A673 (cell line): ENCODE data around the gene CCDC18. TPM values are rescaled to one million over a fixed set of nuclear protein-coding genes. Genes with fewer than 3 reads are reported as not detected.
A peak's percentile ranks its signal among the peaks of the same experiment; 100 is the strongest.

Source experiments
- Bru-seq: library from RNA; stranded (reverse); fragments of 400-500 nt; gene quantifications from one replicate; lab custom pipeline; 2021; lab: Mats Ljungman, UMichigan
- BruChase-seq, 2 experiments: library from RNA; stranded (reverse); fragments of 400-500 nt; gene quantifications; one replicate each; lab custom pipeline; 2021; lab: Mats Ljungman, UMichigan
- BruUV-seq: library from RNA; stranded (reverse); fragments of 400-500 nt; replicated peaks from 2 replicates; lab custom pipeline; 2021; lab: Mats Ljungman, UMichigan
- CTCF ChIA-PET: fragments of 300-600 bp; sonication (Branson Sonifier 250); formaldehyde crosslinking; loops from one replicate; lab custom pipeline; 2022; ENCODE audit warnings: antibody characterized with exemption; lab: Charles Lee
- POLR2A ChIA-PET: fragments of 300-600 bp; sonication (Branson Sonifier 250); formaldehyde crosslinking; loops from one replicate; lab custom pipeline; 2022; ENCODE audit warnings: antibody characterized with exemption; ENCODE audit not compliant: low non-redundant PET; lab: Charles Lee
- DNase-seq: peaks from one replicate; pipeline ENCODE4 v3.0.0-alpha.2; 2015; ENCODE audit warnings: low spot score
- H3K27ac ChIP-seq: fragments of 200-600 bp; sonication (generic); 2 replicates; pipeline ENCODE4 v1.5.1; 2016; ENCODE audit warnings: mixed run types, low read depth, mild to moderate bottlenecking, mixed read lengths, antibody characterized with exemption, low read length; ENCODE audit not compliant: poor library complexity, severe bottlenecking
- H3K27me3 ChIP-seq: fragments of 200-600 bp; sonication (generic); replicated peaks from 2 replicates; pipeline ENCODE4 v1.6.1; 2017; ENCODE audit warnings: mixed run types, low read depth, mild to moderate bottlenecking, mixed read lengths, antibody characterized with exemption, low read length; ENCODE audit not compliant: insufficient read depth, poor library complexity
- H3K36me3 ChIP-seq: fragments of 200-600 bp; sonication (generic); 2 replicates; pipeline ENCODE4 v1.6.1; 2016; ENCODE audit warnings: mixed run types, mild to moderate bottlenecking, mixed read lengths, antibody characterized with exemption, low read length; ENCODE audit not compliant: insufficient read depth, poor library complexity, severe bottlenecking
- H3K4me1 ChIP-seq: fragments of 200-600 bp; sonication (generic); 2 replicates; pipeline ENCODE4 v1.6.1; 2017; ENCODE audit warnings: mixed run types, mild to moderate bottlenecking, mixed read lengths, antibody characterized with exemption, low read length; ENCODE audit not compliant: insufficient read depth, poor library complexity, severe bottlenecking
- H3K4me3 ChIP-seq: fragments of 200-600 bp; sonication (generic); 2 replicates; pipeline ENCODE4 v1.5.1; 2016; ENCODE audit warnings: low read depth, mixed run types, mild to moderate bottlenecking, mixed read lengths, low read length; ENCODE audit not compliant: poor library complexity, severe bottlenecking
- H3K9me3 ChIP-seq: fragments of 200-600 bp; sonication (generic); 2 replicates; pipeline ENCODE4 v1.6.1; 2016; ENCODE audit warnings: mixed run types, low read depth, mild to moderate bottlenecking, mixed read lengths, antibody characterized with exemption, low read length; ENCODE audit not compliant: poor library complexity, severe bottlenecking
- EZH2 ChIP-seq: fragments of 200-600 bp; sonication (generic); IDR thresholded peaks from 2 replicates; pipeline ENCODE4 v1.6.1; 2017; ENCODE audit warnings: borderline replicate concordance, low read depth, mild to moderate bottlenecking, mixed read lengths, antibody characterized with exemption, low read length; ENCODE audit not compliant: poor library complexity, severe bottlenecking
- intact Hi-C: fragments of 100-400 bp; cut with micrococcal nuclease; formaldehyde crosslinking; loops from one replicate; pipeline ENCODE4 v1.10.0; 2022; ENCODE audit not compliant: unreplicated experiment
- long read RNA-seq: library from polyadenylated mRNA; stranded (forward); transcript quantifications from one replicate; pipeline ENCODE4 v2.0.0, GENCODE V29; 2022
- total RNA-seq: library from RNA; stranded (reverse); gene quantifications from 2 replicates; pipeline ENCODE4 v1.2.3, GENCODE V29; 2021
- TF ChIP-seq, protein P1 (sequence below): fragments of 300-800, 200-600 bp; sonication (generic); conservative IDR thresholded peaks from 2 replicates; pipeline ENCODE4 v1.5.1; 2017; ENCODE audit warnings: low read depth, mild to moderate bottlenecking, antibody characterized with exemption, low read length, moderate library complexity, mixed read lengths

CCDC18 gene, protein sequence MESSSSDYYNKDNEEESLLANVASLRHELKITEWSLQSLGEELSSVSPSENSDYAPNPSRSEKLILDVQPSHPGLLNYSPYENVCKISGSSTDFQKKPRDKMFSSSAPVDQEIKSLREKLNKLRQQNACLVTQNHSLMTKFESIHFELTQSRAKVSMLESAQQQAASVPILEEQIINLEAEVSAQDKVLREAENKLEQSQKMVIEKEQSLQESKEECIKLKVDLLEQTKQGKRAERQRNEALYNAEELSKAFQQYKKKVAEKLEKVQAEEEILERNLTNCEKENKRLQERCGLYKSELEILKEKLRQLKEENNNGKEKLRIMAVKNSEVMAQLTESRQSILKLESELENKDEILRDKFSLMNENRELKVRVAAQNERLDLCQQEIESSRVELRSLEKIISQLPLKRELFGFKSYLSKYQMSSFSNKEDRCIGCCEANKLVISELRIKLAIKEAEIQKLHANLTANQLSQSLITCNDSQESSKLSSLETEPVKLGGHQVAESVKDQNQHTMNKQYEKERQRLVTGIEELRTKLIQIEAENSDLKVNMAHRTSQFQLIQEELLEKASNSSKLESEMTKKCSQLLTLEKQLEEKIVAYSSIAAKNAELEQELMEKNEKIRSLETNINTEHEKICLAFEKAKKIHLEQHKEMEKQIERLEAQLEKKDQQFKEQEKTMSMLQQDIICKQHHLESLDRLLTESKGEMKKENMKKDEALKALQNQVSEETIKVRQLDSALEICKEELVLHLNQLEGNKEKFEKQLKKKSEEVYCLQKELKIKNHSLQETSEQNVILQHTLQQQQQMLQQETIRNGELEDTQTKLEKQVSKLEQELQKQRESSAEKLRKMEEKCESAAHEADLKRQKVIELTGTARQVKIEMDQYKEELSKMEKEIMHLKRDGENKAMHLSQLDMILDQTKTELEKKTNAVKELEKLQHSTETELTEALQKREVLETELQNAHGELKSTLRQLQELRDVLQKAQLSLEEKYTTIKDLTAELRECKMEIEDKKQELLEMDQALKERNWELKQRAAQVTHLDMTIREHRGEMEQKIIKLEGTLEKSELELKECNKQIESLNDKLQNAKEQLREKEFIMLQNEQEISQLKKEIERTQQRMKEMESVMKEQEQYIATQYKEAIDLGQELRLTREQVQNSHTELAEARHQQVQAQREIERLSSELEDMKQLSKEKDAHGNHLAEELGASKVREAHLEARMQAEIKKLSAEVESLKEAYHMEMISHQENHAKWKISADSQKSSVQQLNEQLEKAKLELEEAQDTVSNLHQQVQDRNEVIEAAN (N-terminal part only)
- total RNA-seq: 22.1 and 25.9 TPM in 2 replicates
- percentile 82 among the genes with signal in this experiment for Bru-seq, nascent RNA
- percentile 78 among the genes with signal in this experiment for BruChase-seq, experiment 1, labeled RNA remaining after a 2-hour chase
- BruChase-seq, experiment 2, labeled RNA remaining after a 6-hour chase: percentile 70 among the genes with signal in this experiment
- long read RNA-seq, full-length matches to known transcripts: 1 of 43 reads
- long read RNA-seq, partial matches to known transcripts: 13 of 43 reads
- long read RNA-seq, other reads (novel, unspliced or antisense): 29 of 43 reads

DNA sequence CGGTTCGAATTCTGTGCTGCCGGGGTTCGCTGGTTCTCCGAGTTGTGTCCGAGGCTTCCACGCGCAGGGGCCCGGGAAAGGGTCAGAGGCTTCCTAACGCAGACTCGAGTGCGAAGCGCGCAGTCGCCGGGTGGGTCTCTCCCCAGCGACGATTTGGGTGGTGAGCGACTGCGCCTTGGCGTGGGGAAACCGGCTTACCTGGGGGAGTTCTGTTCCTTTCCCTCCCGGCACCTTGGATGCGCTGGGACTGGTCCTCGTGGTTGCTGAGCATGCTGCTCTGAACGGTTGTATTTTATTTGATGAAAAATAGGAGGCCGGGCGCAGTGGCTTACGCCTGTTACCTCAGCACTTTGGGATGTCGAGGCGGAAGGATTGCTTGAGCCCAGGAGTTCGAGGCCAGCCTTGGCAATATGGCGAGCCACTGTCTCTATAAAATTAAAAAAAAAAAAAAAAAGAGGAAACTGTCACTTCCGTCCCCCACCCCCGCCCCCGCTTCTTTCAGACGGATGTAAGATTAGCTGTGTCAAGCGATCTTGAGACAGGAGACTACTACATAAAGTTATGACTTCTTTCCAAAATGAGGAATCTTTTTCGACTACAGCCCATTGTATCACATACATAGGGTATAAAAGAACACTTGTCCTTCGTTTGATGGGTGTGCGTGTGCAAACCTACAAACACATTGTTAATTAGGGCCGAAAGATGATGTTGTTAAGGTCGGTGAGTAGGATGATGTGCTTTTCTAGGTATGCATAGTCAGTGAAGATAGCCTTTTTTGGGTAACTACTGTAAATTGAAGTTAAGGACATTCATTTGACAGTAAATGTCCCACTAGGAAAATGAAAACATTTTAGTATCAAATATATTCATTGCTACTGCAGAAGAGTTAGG is at the start of gene CCDC18:
Gene CCDC18 (plus strand): TSS at position 2 of the 891 bp plus-strand sequence. CDS start 2,638 bp downstream, outside the sequence.
- TSS peak; percentile 52 for BruUV-seq
- CTCF ChIA-PET: no interaction called here
- intact Hi-C loops: loop anchor here (2.0 kb wide), 1 partner anchor 100 kb away; no protein-coding TSS in a partner anchor
- DNase-seq: peak; percentile 77
- Histone ChIP-seq H3K36me3 (peaks cover 6% of the 10 kb centered on the region), H3K27me3 (no peaks in the 10 kb centered on the region), H3K4me3 (peak within 1 kb of the TSS; percentile 76), H3K27ac (peak within 1 kb of the TSS; percentile 93), H3K4me1 (peaks cover 33% of the 10 kb centered on the region), H3K9me3 (no peaks in the 10 kb centered on the region)
- no peak for TF ChIP-seq EZH2
- TF ChIP-seq, protein P1, sequence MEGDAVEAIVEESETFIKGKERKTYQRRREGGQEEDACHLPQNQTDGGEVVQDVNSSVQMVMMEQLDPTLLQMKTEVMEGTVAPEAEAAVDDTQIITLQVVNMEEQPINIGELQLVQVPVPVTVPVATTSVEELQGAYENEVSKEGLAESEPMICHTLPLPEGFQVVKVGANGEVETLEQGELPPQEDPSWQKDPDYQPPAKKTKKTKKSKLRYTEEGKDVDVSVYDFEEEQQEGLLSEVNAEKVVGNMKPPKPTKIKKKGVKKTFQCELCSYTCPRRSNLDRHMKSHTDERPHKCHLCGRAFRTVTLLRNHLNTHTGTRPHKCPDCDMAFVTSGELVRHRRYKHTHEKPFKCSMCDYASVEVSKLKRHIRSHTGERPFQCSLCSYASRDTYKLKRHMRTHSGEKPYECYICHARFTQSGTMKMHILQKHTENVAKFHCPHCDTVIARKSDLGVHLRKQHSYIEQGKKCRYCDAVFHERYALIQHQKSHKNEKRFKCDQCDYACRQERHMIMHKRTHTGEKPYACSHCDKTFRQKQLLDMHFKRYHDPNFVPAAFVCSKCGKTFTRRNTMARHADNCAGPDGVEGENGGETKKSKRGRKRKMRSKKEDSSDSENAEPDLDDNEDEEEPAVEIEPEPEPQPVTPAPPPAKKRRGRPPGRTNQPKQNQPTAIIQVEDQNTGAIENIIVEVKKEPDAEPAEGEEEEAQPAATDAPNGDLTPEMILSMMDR: no peak
- POLR2A ChIA-PET: interaction anchor here (0.5 to 0.7 kb wide), 2 partner anchors 102 to 165 kb away, joined by 3 to 4 read pairs; partner anchors contain the start of gene DR1

- ChIA-PET POLR2A (no interaction called here), CTCF (interaction anchor here (0.6 kb wide), 1 partner anchor 60 kb away, joined by 3 read pairs; no protein-coding TSS in a partner anchor)
- peaks cover 54% of the 10 kb centered on the region for H3K36me3 ChIP-seq
- BruUV-seq: no TSS peak
- H3K4me3 ChIP-seq: no peak overlapping the region
- H3K27ac ChIP-seq: no peak overlapping the region
- TF ChIP-seq, protein P1: no peak
- no peak for TF ChIP-seq EZH2
- no peaks in the 10 kb centered on the region for H3K9me3 ChIP-seq
- H3K27me3 ChIP-seq: no peaks in the 10 kb centered on the region
- DNase-seq: no peak
- H3K4me1 ChIP-seq: no peaks in the 10 kb centered on the region
- intact Hi-C loops: no loop called here
Measured at GRCh38 chr1:93132638-93133037, 47.9 kb upstream of the CCDC18 start.
